Large intestine (tissue), 3 donors: ENCODE data around the gene CCDC87. TPM values are rescaled to one million over a fixed set of nuclear protein-coding genes. Genes with fewer than 3 reads are reported as not detected.
"Not testable (repeated sequence)": the region's sequence is repeated elsewhere in the genome, so short reads cannot be mapped to it uniquely, and the experiment has no call there.

Experiments used
- DNase-seq, 2 donors: peaks; one replicate each; pipeline versions ENCODE4 v3.0.0 to v3.0.0-alpha.2; 2013
- H3K27ac ChIP-seq: one replicate; pipeline ENCODE4 v1.5.1; 2013; ENCODE audit warnings: low read length
- H3K27me3 ChIP-seq: 2 replicates; pipeline ENCODE4 v1.6.1; 2013; ENCODE audit warnings: low read length; ENCODE audit not compliant: control insufficient read depth, insufficient read depth
- H3K36me3 ChIP-seq: 2 replicates; pipeline ENCODE4 v1.6.1; 2013; ENCODE audit warnings: low read length; ENCODE audit not compliant: control insufficient read depth, insufficient read depth
- H3K4me1 ChIP-seq: one replicate; pipeline ENCODE4 v1.6.1; 2013; ENCODE audit warnings: low read length; ENCODE audit not compliant: control insufficient read depth, insufficient read depth
- H3K4me3 ChIP-seq: one replicate; pipeline ENCODE4 v1.5.1; 2013; ENCODE audit warnings: low read length
- H3K9me3 ChIP-seq: one replicate; pipeline ENCODE4 v1.6.1; 2013; ENCODE audit warnings: mild to moderate bottlenecking, low read depth, low read length, moderate library complexity; ENCODE audit not compliant: control insufficient read depth
- WGBS: methylation state at CpG from one replicate; pipeline ENCODE4 v1.1.5; 2013; ENCODE audit warnings: low lambda C conversion rate; ENCODE audit not compliant: insufficient coverage; 5-methylcytosine and 5-hydroxymethylcytosine counted together
- polyA plus RNA-seq: library from polyadenylated mRNA; unstranded; fragments of 120-200 nt; gene quantifications from one replicate; pipeline ENCODE4 v1.2.1, GENCODE V29; 2013

The CCDC87 gene
- polyA plus RNA-seq, 1 donor: 0.09 TPM

GRCh38 chr11:66614073-66614472 lies 21.2 kb upstream of the CCDC87 start:
- Histone ChIP-seq H3K4me1 (peaks cover 12% of the 10 kb centered on the region), H3K27ac (no peak overlapping the region), H3K27me3 (no peaks in the 10 kb centered on the region), H3K4me3 (no peak overlapping the region), H3K9me3 (no peaks in the 10 kb centered on the region), H3K36me3 (no peaks in the 10 kb centered on the region)
- no peak for DNase-seq
- WGBS: 100% methylated on average over 1 of the region's 13 CpGs

DNA sequence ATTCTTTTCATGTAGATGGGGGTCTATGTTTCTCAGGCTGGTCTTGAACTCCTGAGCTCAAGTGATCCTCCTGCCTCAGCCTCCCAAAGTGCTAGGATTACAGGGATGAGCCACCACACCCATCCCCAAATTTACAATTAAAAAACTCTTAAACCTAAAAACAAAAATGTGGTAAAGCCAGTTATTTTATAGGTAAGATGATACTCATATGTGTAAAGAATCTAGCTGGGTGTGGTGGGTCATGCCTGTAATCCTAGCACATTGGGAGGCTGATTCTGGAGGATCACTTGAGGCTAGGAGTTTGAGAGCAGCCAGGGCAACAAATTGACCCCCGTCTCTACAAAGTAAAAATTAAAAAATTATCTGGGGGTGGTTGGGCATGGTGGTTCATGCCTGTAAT lies 19.6 kb upstream of the CCDC87 start:
- peaks cover 1% of the 10 kb centered on the region for H3K4me1 ChIP-seq
- no peak for DNase-seq
- no CpG with 5 or more reads among the region's 1 CpG for WGBS
- H3K27ac ChIP-seq: no peak overlapping the region
- H3K9me3 ChIP-seq: no peaks in the 10 kb centered on the region
- no peaks in the 10 kb centered on the region for H3K36me3 ChIP-seq
- H3K27me3 ChIP-seq: no peaks in the 10 kb centered on the region
- H3K4me3 ChIP-seq: no peak overlapping the region

- Histone ChIP-seq H3K4me3 (no peak overlapping the region), H3K27ac (no peak overlapping the region), H3K4me1 (peaks cover 9% of the 10 kb centered on the region), H3K27me3 (no peaks in the 10 kb centered on the region), H3K9me3 (no peaks in the 10 kb centered on the region), H3K36me3 (peaks cover 14% of the 10 kb centered on the region)
- 100% methylated on average over 2 of the region's 4 CpGs for WGBS
- DNase-seq: no peak
Measured at GRCh38 chr11:66609721-66610617, 17.1 kb upstream of the CCDC87 start.

DNA sequence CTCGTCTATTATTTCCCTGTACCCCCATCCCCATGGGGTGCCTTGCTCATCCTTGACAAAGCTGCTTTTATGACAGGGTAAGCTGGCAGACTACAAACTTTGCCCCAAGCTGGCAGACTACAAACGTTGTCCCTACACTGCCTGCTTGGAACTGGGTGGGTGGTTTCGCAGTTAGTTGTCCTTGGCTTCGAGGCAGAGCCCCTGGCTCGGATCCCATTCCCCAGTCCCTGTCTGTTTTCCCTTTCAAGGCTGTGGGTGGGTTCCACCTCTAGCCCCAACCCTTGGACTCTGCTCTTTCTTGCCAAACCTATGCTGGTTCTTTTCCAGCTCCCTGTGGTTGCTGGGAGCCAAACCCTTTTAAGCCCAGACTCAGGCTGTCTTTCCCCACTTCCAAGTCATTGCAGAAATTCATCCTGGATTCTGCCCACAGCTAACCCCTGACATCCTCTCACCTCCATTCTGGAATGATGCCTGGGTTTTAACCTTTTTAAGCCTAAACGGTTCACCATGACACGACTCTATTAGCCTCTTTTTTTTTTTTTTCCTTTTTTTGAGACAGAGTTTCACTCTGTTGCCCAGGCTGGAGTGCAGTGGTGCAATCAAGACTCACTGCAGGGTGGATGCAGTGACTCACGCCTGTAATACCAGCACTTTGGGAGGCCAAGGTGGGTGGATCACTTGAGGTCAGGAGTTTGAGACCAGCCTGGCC lies 14.4 kb upstream of the CCDC87 start:
- WGBS: 60% methylated on average over 1 of the region's 8 CpGs
- no peaks in the 10 kb centered on the region for H3K9me3 ChIP-seq
- no peak overlapping the region for H3K27ac ChIP-seq
- peaks cover 30% of the 10 kb centered on the region for H3K36me3 ChIP-seq
- no peak overlapping the region for H3K4me3 ChIP-seq
- no peaks in the 10 kb centered on the region for H3K27me3 ChIP-seq
- H3K4me1 ChIP-seq: peaks cover 9% of the 10 kb centered on the region
- peak in 1 of 2 donors; percentile 62 for DNase-seq

GRCh38 chr11:66606608-66607007 lies 13.7 kb upstream of the CCDC87 start:
- no CpG with 5 or more reads among the region's 3 CpGs for WGBS

GRCh38 chr11:66604155-66604554 lies 11.3 kb upstream of the CCDC87 start:
- 100% methylated on average over 1 of the region's 5 CpGs for WGBS
- no peak for DNase-seq
- Histone ChIP-seq H3K4me1 (peaks cover 9% of the 10 kb centered on the region), H3K9me3 (no peaks in the 10 kb centered on the region), H3K27me3 (no peaks in the 10 kb centered on the region), H3K27ac (no peak overlapping the region), H3K4me3 (no peak overlapping the region), H3K36me3 (peaks cover 55% of the 10 kb centered on the region)

More at GRCh38 chr11:66606608-66607007, 13.7 kb upstream of the CCDC87 start:
- not testable (repeated sequence) for H3K4me3 ChIP-seq, H3K27ac ChIP-seq, H3K9me3 ChIP-seq, H3K27me3 ChIP-seq, DNase-seq, H3K4me1 ChIP-seq
- peaks cover 35% of the 10 kb centered on the region for H3K36me3 ChIP-seq

- no peak for DNase-seq
- H3K27me3 ChIP-seq: no peaks in the 10 kb centered on the region
- peaks cover 9% of the 10 kb centered on the region for H3K4me1 ChIP-seq
- H3K9me3 ChIP-seq: no peaks in the 10 kb centered on the region
- no peak overlapping the region for H3K4me3 ChIP-seq
- no CpG with 5 or more reads among the region's 6 CpGs for WGBS
- H3K27ac ChIP-seq: no peak overlapping the region
- H3K36me3 ChIP-seq: peaks cover 59% of the 10 kb centered on the region
Measured at GRCh38 chr11:66603072-66603471, 10.2 kb upstream of the CCDC87 start.

- Histone ChIP-seq H3K4me3 (no peak overlapping the region), H3K4me1 (no peaks in the 10 kb centered on the region), H3K27me3 (no peaks in the 10 kb centered on the region), H3K9me3 (no peaks in the 10 kb centered on the region), H3K27ac (no peak overlapping the region), H3K36me3 (peaks cover 53% of the 10 kb centered on the region)
- 88% methylated on average over 3 of the region's 4 CpGs for WGBS
- no peak for DNase-seq
Measured at GRCh38 chr11:66600631-66601233, 7.9 kb upstream of the CCDC87 start.

DNA sequence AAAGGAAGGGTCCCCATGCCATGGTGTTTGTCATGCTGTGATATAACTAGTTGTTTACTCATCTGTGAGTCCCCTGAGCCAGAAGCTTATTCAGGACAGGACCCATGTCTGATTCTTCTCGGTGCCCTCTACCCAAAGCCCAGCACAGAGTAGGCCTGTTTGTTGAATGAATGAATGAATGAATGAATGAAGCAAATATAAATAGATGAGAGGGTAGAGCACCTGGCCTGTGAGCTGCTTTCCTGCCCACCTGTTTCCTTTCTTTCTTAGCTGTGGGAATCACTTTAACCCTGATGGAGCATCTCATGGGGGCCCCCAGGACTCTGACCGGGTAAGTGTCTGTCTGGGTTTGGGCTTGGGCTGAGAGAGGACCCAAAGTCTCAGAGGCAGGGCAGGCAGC lies 7.4 kb upstream of the CCDC87 start:
- no peaks in the 10 kb centered on the region for H3K9me3 ChIP-seq
- H3K27ac ChIP-seq: no peak overlapping the region
- H3K36me3 ChIP-seq: peaks cover 48% of the 10 kb centered on the region
- no CpG with 5 or more reads among the region's 2 CpGs for WGBS
- no peaks in the 10 kb centered on the region for H3K27me3 ChIP-seq
- H3K4me3 ChIP-seq: no peak overlapping the region
- no peak for DNase-seq
- no peaks in the 10 kb centered on the region for H3K4me1 ChIP-seq

- Histone ChIP-seq H3K27ac (no peak overlapping the region), H3K36me3 (peaks cover 36% of the 10 kb centered on the region), H3K4me3 (no peak overlapping the region), H3K27me3 (no peaks in the 10 kb centered on the region), H3K9me3 (no peaks in the 10 kb centered on the region), H3K4me1 (no peaks in the 10 kb centered on the region)
- no CpG with 5 or more reads among the region's 6 CpGs for WGBS
- DNase-seq: no peak
Measured at GRCh38 chr11:66598993-66599392, 6.1 kb upstream of the CCDC87 start.
